A549 (cell line): ENCODE data around the gene BCL3. TPM values are rescaled to one million over a fixed set of nuclear protein-coding genes. Genes with fewer than 3 reads are reported as not detected.

Experiments used
- ATAC-seq, 2 experiments: fragments of 200-7000 bp in 1 of 2; fragments of >200 bp in 1 of 2; cut with Nextera tagmentation in 1 of 2; cut with Tn5 transposase in 1 of 2; 3 replicates each; pipeline versions ENCODE4 v1.8.0 to v1.9.1; 2018 to 2020; ENCODE audit warnings: mild to moderate bottlenecking in 1 of 2, moderate library complexity in 1 of 2
- CTCF ChIA-PET: fragments of 300-600 bp; sonication (Branson Sonifier 250); formaldehyde crosslinking; extraction: SDS; loops from one replicate; lab custom pipeline; 2021; ENCODE audit warnings: antibody characterized with exemption, inconsistent platforms; lab: Yijun Ruan, JAX
- POLR2A ChIA-PET: fragments of 350-600 bp; formaldehyde crosslinking; extraction: SDS; loops from one replicate; lab custom pipeline; 2021; ENCODE audit warnings: antibody characterized with exemption, inconsistent platforms; lab: Yijun Ruan, JAX
- DNase-seq, 2 experiments: peaks; one replicate each; pipeline versions ENCODE4 v3.0.0 to v3.0.0-alpha.2; 2011 to 2016; ENCODE audit warnings: low read depth in 1 of 2, low spot score in 1 of 2
- FAIRE-seq: peaks from 2 replicates; lab custom pipeline; 2011; peaks lifted over from hg19 to GRCh38; lab: Jason Lieb, UNC
- H3K27ac ChIP-seq, 2 experiments: fragments of >200 bp; sonication (Bioruptor Twin); formaldehyde crosslinking; 3 replicates each; pipeline ENCODE4 v1.5.1; 2016 to 2017
- H3K4me1 ChIP-seq: fragments of >200 bp; sonication (Bioruptor Twin); formaldehyde crosslinking; 3 replicates; pipeline ENCODE4 v1.6.1; 2016
- H3K4me2 ChIP-seq: fragments of >200 bp; sonication (Bioruptor Twin); formaldehyde crosslinking; 3 replicates; pipeline ENCODE4 v1.6.1; 2016
- H3K4me3 ChIP-seq: fragments of >200 bp; sonication (Bioruptor Twin); formaldehyde crosslinking; 3 replicates; pipeline ENCODE4 v1.5.1; 2016
- H3K9me3 ChIP-seq: fragments of >200 bp; sonication (Bioruptor Twin); formaldehyde crosslinking; 3 replicates; pipeline ENCODE4 v1.6.1; 2016
- ATOH8 ChIP-seq: fragments of 250-450 bp; sonication (Bioruptor Pico); IDR thresholded peaks from 2 replicates; pipeline ENCODE4 v1.5.0; 2020; ENCODE audit warnings: low read depth, mild to moderate bottlenecking, moderate library complexity
- BHLHE40 ChIP-seq: IDR thresholded peaks from 2 replicates; pipeline ENCODE4 v1.6.1; 2012; ENCODE audit warnings: low read depth, low read length, inconsistent platforms
- CBX8 ChIP-seq: fragments of 200-600 bp; sonication (generic); IDR thresholded peaks from 2 replicates; pipeline ENCODE4 v1.6.1; 2016
- CEBPB ChIP-seq, 2 experiments: fragments of >200 bp in 1 of 2; sonication (Bioruptor Twin) in 1 of 2; formaldehyde crosslinking in 1 of 2; IDR thresholded peaks; 2 replicates each; pipeline ENCODE4 v1.6.1; 2012 to 2016
- CHD2 ChIP-seq: fragments of 150-350 bp; IDR thresholded peaks from 2 replicates; pipeline ENCODE4 v1.6.1; 2014; ENCODE audit warnings: low read length; ENCODE audit not compliant: partially characterized antibody
- CTCF ChIP-seq: fragments of >200 bp; sonication (Bioruptor Twin); formaldehyde crosslinking; IDR thresholded peaks from 3 replicates; pipeline ENCODE4 v1.5.1; 2016
- EHMT2 ChIP-seq: fragments of 200-600 bp; sonication (generic); IDR thresholded peaks from 2 replicates; pipeline ENCODE4 v1.6.1; 2016; ENCODE audit warnings: antibody characterized with exemption, low read depth, mild to moderate bottlenecking, moderate library complexity
- ELK1 ChIP-seq: fragments of 150-350 bp; IDR thresholded peaks from 2 replicates; pipeline ENCODE4 v1.6.1; 2014; ENCODE audit warnings: low read depth, mild to moderate bottlenecking, low read length
- ESRRA ChIP-seq: fragments of 150-350 bp; IDR thresholded peaks from 2 replicates; pipeline ENCODE4 v1.6.1; 2014; ENCODE audit warnings: mild to moderate bottlenecking, low read length, borderline replicate concordance
- FOSL2 ChIP-seq, 2 experiments: fragments of 450-650 bp in 1 of 2; fragments of >200 bp in 1 of 2; sonication (Bioruptor Twin) in 1 of 2; formaldehyde crosslinking; IDR thresholded peaks; 2 replicates each; pipeline versions ENCODE4 v1.5.0 to v1.6.1; 2016 to 2020; ENCODE audit warnings: mild to moderate bottlenecking in 1 of 2, moderate library complexity in 1 of 2
- HDAC2 ChIP-seq: fragments of 200-600 bp; sonication (generic); IDR thresholded peaks from 2 replicates; pipeline ENCODE4 v1.6.1; 2016
- HEYL ChIP-seq: fragments of 250-450 bp; sonication (Bioruptor Pico); IDR thresholded peaks from 2 replicates; pipeline ENCODE4 v1.8.0; 2021; ENCODE audit warnings: mild to moderate bottlenecking, moderate library complexity
- HOXA7 ChIP-seq: fragments of 250-450 bp; sonication (Bioruptor Pico); IDR thresholded peaks from 2 replicates; pipeline ENCODE4 v1.5.0; 2020; ENCODE audit warnings: mild to moderate bottlenecking, moderate library complexity
- JUNB ChIP-seq: fragments of >200 bp; sonication (Bioruptor Twin); formaldehyde crosslinking; IDR thresholded peaks from 2 replicates; pipeline ENCODE4 v1.6.1; 2016
- MAX ChIP-seq: IDR thresholded peaks from 2 replicates; pipeline ENCODE4 v1.6.1; 2012
- MAZ ChIP-seq: fragments of 150-350 bp; IDR thresholded peaks from 2 replicates; pipeline ENCODE4 v1.6.1; 2014; ENCODE audit warnings: antibody characterized with exemption, low read depth, low read length, borderline replicate concordance
- NFE2L2 ChIP-seq: fragments of 150-350 bp; conservative IDR thresholded peaks from 2 replicates; pipeline ENCODE4 v1.6.1; 2014; ENCODE audit warnings: low read length
- NR3C1 ChIP-seq: fragments of >200 bp; sonication (Bioruptor Twin); formaldehyde crosslinking; IDR thresholded peaks from 3 replicates; pipeline ENCODE4 v1.6.1; 2017
- PBX3 ChIP-seq: IDR thresholded peaks from 2 replicates; pipeline ENCODE4 v1.6.1; 2012
- RAD21 ChIP-seq, 2 experiments: fragments of >200 bp in 1 of 2; sonication (Bioruptor Twin) in 1 of 2; formaldehyde crosslinking in 1 of 2; IDR thresholded peaks in 1 of 2; conservative IDR thresholded peaks in 1 of 2; 2 replicates in 1 of 2; 3 replicates in 1 of 2; pipeline ENCODE4 v1.6.1; 2012 to 2018; ENCODE audit warnings: inconsistent platforms in 1 of 2
- RFX5 ChIP-seq: fragments of 450-650 bp; IDR thresholded peaks from 2 replicates; pipeline ENCODE4 v1.7.1; 2014; ENCODE audit warnings: antibody characterized with exemption, mild to moderate bottlenecking, moderate library complexity
- TP53 ChIP-seq: fragments of 250-450 bp; sonication (Bioruptor Pico); IDR thresholded peaks from 2 replicates; pipeline ENCODE4 v1.5.0; 2021; ENCODE audit warnings: mild to moderate bottlenecking, moderate library complexity
- ZC3H11A ChIP-seq: fragments of 450-650 bp; IDR thresholded peaks from 2 replicates; pipeline ENCODE4 v1.6.1; 2014; ENCODE audit warnings: antibody characterized with exemption, mild to moderate bottlenecking
- ZFP36 ChIP-seq: fragments of 450-650 bp; IDR thresholded peaks from 2 replicates; pipeline ENCODE4 v1.6.1; 2014; ENCODE audit warnings: borderline replicate concordance; ENCODE audit not compliant: partially characterized antibody
- ZSCAN20 ChIP-seq: fragments of 250-450 bp; sonication (Bioruptor Pico); IDR thresholded peaks from 2 replicates; pipeline ENCODE4 v1.8.0; 2022; ENCODE audit warnings: mild to moderate bottlenecking, moderate library complexity
- WGBS: methylation state at CpG from one replicate; pipeline ENCODE4 v1.1.6; 2017; ENCODE audit errors: missing lambda C conversion rate; 5-methylcytosine and 5-hydroxymethylcytosine counted together
- polyA plus RNA-seq, 4 experiments: library from polyadenylated mRNA; depleted of rRNA in 3 of 4; stranded (reverse); fragments of >200 nt; fragmentation: RNase III in 1 of 4; extraction: RNeasy Plus Mini Kit Qiagen cat#74134 plus additional on column Dnase treatment in 1 of 4; gene quantifications; 2 replicates in 3 of 4; 3 replicates in 1 of 4; pipeline ENCODE4 v1.2.3, GENCODE V29; 2011 to 2017

The BCL3 gene
- polyA plus RNA-seq, 2 of the 4 experiments (the other 2 are of a cell fraction): 22.6 to 72.1 TPM

- ChIA-PET CTCF (interaction anchor here (0.9 to 48.5 kb wide), 9 partner anchors 9 to 142 kb away, joined by 4 to 1899 read pairs (median 11); partner anchors contain the start of genes BCAM and CBLC), POLR2A (no interaction called here)
- no peak overlapping the region for H3K4me3 ChIP-seq
- no peak for TF ChIP-seq FOSL2 (IDR thresholded peaks at IDR 0.05)
- TF ChIP-seq FOSL2 (CRISPR knock-in tag; IDR thresholded peaks at IDR 0.05): no peak
- TF ChIP-seq HOXA7 (CRISPR knock-in tag): no peak
- TF ChIP-seq MAZ: no peak
- no peak for TF ChIP-seq TP53
- TF ChIP-seq BHLHE40: no peak
- FAIRE-seq: no peak
- H3K4me2 ChIP-seq: peak overlapping the region; percentile 20
- H3K27ac ChIP-seq: peak overlapping the region; percentile 47 to 83; a peak in 5 of 6 replicates
- H3K4me1 ChIP-seq: peaks cover 19% of the 10 kb centered on the region
- 26% methylated on average over 10 of the region's 12 CpGs for WGBS
- H3K9me3 ChIP-seq: no peaks in the 10 kb centered on the region
- ATAC-seq: peak in 1 of 2 experiments; percentile 24; a peak in 2 of 6 replicates
- DNase-seq: peak in 1 of 2 experiments; percentile 63
Measured at GRCh38 chr19:44796701-44797115, 48.2 kb downstream of the BCL3 start.

GRCh38 chr19:44799627-44800346 lies 51.3 kb downstream of the BCL3 start:
- WGBS: 46% methylated on average over 10 of the region's 10 CpGs
- Histone ChIP-seq H3K4me2 (peak overlapping the region; percentile 37; the same call in 2 of the 3 replicates), H3K9me3 (0 out of 3 replicates have a peak, but pooled peaks cover 6% of the 10 kb centered on the region), H3K4me1 (peaks cover 19% of the 10 kb centered on the region), H3K27ac (peak overlapping the region; percentile 62 to 79; a peak in 5 of 6 replicates), H3K4me3 (no peak overlapping the region)
- no peak for DNase-seq
- no peak for FAIRE-seq
- no peak for TF ChIP-seq HEYL (CRISPR knock-in tag)
- no peak for TF ChIP-seq CHD2
- no peak for TF ChIP-seq ELK1
- TF ChIP-seq CTCF: no peak
- peak; percentile 26 to 32; a peak in 5 of 6 replicates for ATAC-seq
- ChIA-PET POLR2A (no interaction called here), CTCF (interaction anchor here (0.8 to 9.1 kb wide), 8 partner anchors 7 to 111 kb away, joined by 3 to 170 read pairs (median 16); partner anchors contain the start of gene BCAM)

- POLR2A ChIA-PET: no interaction called here
- peak; percentile 90 for FAIRE-seq
- Histone ChIP-seq H3K4me3 (no peak overlapping the region), H3K9me3 (0 out of 3 replicates have a peak, but pooled peaks cover 6% of the 10 kb centered on the region), H3K4me2 (peak overlapping the region; percentile 37; the same call in 2 of the 3 replicates), H3K4me1 (peaks cover 19% of the 10 kb centered on the region), H3K27ac (peak overlapping the region; percentile 62 to 79; a peak in 5 of 6 replicates)
- CTCF ChIA-PET: interaction anchor here (0.8 to 9.1 kb wide), 5 partner anchors 11 to 76 kb away, joined by 3 to 170 read pairs (median 18); no protein-coding TSS in a partner anchor
- ATAC-seq: peak; percentile 95 to 98
- DNase-seq: peak; percentile 89 to 97
- 0% methylated on average over 2 of the region's 3 CpGs for WGBS
- TF ChIP-seq ATOH8 (0 out of 2 replicates have a peak, but pooled peaks have one; percentile 42), JUNB (no peak), RFX5 (no peak), HDAC2 (no peak), ZFP36 (peak; percentile 7), ZSCAN20 (CRISPR knock-in tag) (no peak), EHMT2 (no peak), NFE2L2 (no peak), CBX8 (no peak), CTCF (peak; percentile 92), NR3C1 (no peak), CEBPB (IDR thresholded peaks at IDR 0.05) (peak; percentile 8 to 68; a peak in 2 of 4 replicates), ESRRA (no peak), ZC3H11A (no peak), BHLHE40 (no peak), RAD21 (conservative IDR thresholded peaks at IDR 0.05 in 1 of 2, IDR thresholded peaks at IDR 0.05 in 1 of 2) (peak; percentile 81 to 86), MAX (no peak), PBX3 (no peak), HOXA7 (CRISPR knock-in tag) (no peak)
Measured at GRCh38 chr19:44800461-44800860, 52.0 kb downstream of the BCL3 start.
